HepG2 (cell line): Measurements from ENCODE around the gene C1GALT1. TPM values are rescaled to one million over a fixed set of nuclear protein-coding genes. Genes with fewer than 3 reads are reported as not detected.
"Not testable (repeated sequence)": the region's sequence is repeated elsewhere in the genome, so short reads cannot be mapped to it uniquely, and the experiment has no call there.

Experiments used
- ATAC-seq: fragments of 200-7000 bp; cut with Tn5 transposase; 3 replicates; pipeline ENCODE4 v1.9.1; 2020; ENCODE audit warnings: mild to moderate bottlenecking, moderate library complexity
- BruUV-seq: library from RNA; stranded (reverse); fragments of 400-500 nt; replicated peaks from 2 replicates; lab custom pipeline; 2021; lab: Mats Ljungman, UMichigan
- CTCF ChIA-PET: fragments of 300-600 bp; formaldehyde crosslinking; extraction: SDS; loops from one replicate; lab custom pipeline; 2021; ENCODE audit warnings: low total read pairs, inconsistent platforms, low intra/inter-chr PET ratio; lab: Yijun Ruan, JAX
- POLR2A ChIA-PET: fragments of 350-600 bp; sonication (Branson Sonifier 250); formaldehyde crosslinking; loops from one replicate; lab custom pipeline; 2020; ENCODE audit warnings: antibody characterized with exemption, inconsistent platforms; lab: Yijun Ruan, JAX
- DNase-seq: peaks from one replicate; pipeline ENCODE4 v3.0.0-alpha.2; 2015; ENCODE audit warnings: low spot score
- FAIRE-seq: peaks from 3 replicates; lab custom pipeline; 2011; peaks lifted over from hg19 to GRCh38; lab: Jason Lieb, UNC
- H2AFZ ChIP-seq: one replicate; pipeline ENCODE4 v1.6.1; 2011; ENCODE audit warnings: low read length, inconsistent platforms
- H3K27ac ChIP-seq: fragments of 300-600 bp; 3 replicates; pipeline ENCODE4 v1.8.0; 2011; ENCODE audit warnings: mixed run types, mild to moderate bottlenecking, mixed read lengths, low read length, inconsistent platforms; ENCODE audit not compliant: insufficient read depth; ENCODE audit errors: extremely low read length
- H3K27me3 ChIP-seq, 2 experiments: fragments of 200-600 bp in 1 of 2; 2 replicates in 1 of 2; 3 replicates in 1 of 2; pipeline versions ENCODE4 v1.6.0 to v1.8.0; 2011; ENCODE audit warnings: low read length in 2 of 2, mild to moderate bottlenecking in 2 of 2, moderate library complexity in 2 of 2, inconsistent platforms in 1 of 2; ENCODE audit not compliant: insufficient read depth in 2 of 2, control insufficient read depth in 1 of 2
- H3K36me3 ChIP-seq, 2 experiments: fragments of 200-600 bp in 1 of 2; replicated peaks in 1 of 2; 2 replicates in 1 of 2; 3 replicates in 1 of 2; pipeline versions ENCODE4 v1.5.1 to v1.8.0; 2011; ENCODE audit warnings: low read length in 2 of 2, inconsistent platforms in 1 of 2; ENCODE audit not compliant: insufficient read depth in 2 of 2, control insufficient read depth in 1 of 2
- H3K4me1 ChIP-seq: 2 replicates; pipeline ENCODE4 v1.5.1; 2012; ENCODE audit warnings: low read length, inconsistent platforms; ENCODE audit not compliant: insufficient read depth
- H3K4me2 ChIP-seq: 2 replicates; pipeline ENCODE4 v1.6.0; 2011; ENCODE audit warnings: low read depth, low read length, inconsistent platforms
- H3K4me3 ChIP-seq, 3 experiments: fragments of 200-600 bp in 1 of 3; sonication (generic), shearing (Covaris generic) in 1 of 3; replicated peaks in 1 of 3; 2 replicates each; pipeline ENCODE4 v1.5.1; 2011 to 2016; ENCODE audit warnings: low read length in 3 of 3, inconsistent platforms in 2 of 3, low read depth in 2 of 3, mild to moderate bottlenecking in 2 of 3, control low read depth in 1 of 3, mixed read lengths in 1 of 3; ENCODE audit not compliant: insufficient read depth in 1 of 3
- H3K79me2 ChIP-seq: one replicate; pipeline ENCODE4 v1.6.1; 2011; ENCODE audit warnings: low read length, inconsistent platforms; ENCODE audit not compliant: insufficient read depth
- H3K9ac ChIP-seq: 2 replicates; pipeline ENCODE4 v1.6.0; 2011; ENCODE audit warnings: mild to moderate bottlenecking, low read depth, low read length, inconsistent platforms; ENCODE audit not compliant: insufficient read depth
- H3K9me3 ChIP-seq: 2 replicates; pipeline ENCODE4 v1.5.1; 2012; ENCODE audit warnings: mild to moderate bottlenecking, low read length
- H4K20me1 ChIP-seq: 2 replicates; pipeline ENCODE4 v1.6.0; 2011; ENCODE audit warnings: inconsistent platforms, mild to moderate bottlenecking, low read length, moderate library complexity; ENCODE audit not compliant: insufficient read depth
- WGBS: methylation state at CpG from one replicate; pipeline ENCODE4 v1.1.6; 2017; ENCODE audit warnings: low lambda C conversion rate; 5-methylcytosine and 5-hydroxymethylcytosine counted together
- in situ Hi-C: cut with HindIII; loops from 2 replicates; pipeline ENCODE4 v1.10.0; 2017; ENCODE audit warnings: low pct_unique_long_range_greater_than_20kb; ENCODE audit not compliant: extremely low pct_ligation_motif_present
- intact Hi-C: fragments of 100-400 bp; cut with micrococcal nuclease; formaldehyde crosslinking; loops from one replicate; pipeline ENCODE4 v1.10.0; 2022; ENCODE audit not compliant: unreplicated experiment
- polyA plus RNA-seq, 8 experiments: library from polyadenylated mRNA; depleted of rRNA in 3 of 8; stranded (reverse) in 7 of 8; unstranded in 1 of 8; fragments of >200 nt; fragmentation: Illumina TruSeq in 4 of 8; extraction: Trizol in 4 of 8; gene quantifications; 2 replicates each; pipeline versions ENCODE4 v1.2.1 to v1.2.3, GENCODE V29; 2011 to 2016; ENCODE audit warnings: low read depth in 4 of 8, missing spikeins in 1 of 8, mixed read lengths in 1 of 8; ENCODE audit not compliant: insufficient read depth in 1 of 8
- total RNA-seq, 5 experiments: library from RNA; depleted of rRNA; stranded (reverse); fragments of >200 nt; fragmentation: Illumina TruSeq; extraction: Trizol; gene quantifications; 2 replicates each; pipeline ENCODE4 v1.2.3, GENCODE V29; 2016; ENCODE audit warnings: low read depth in 1 of 5
- TF ChIP-seq, protein P1 (sequence below): sonication (generic); formaldehyde crosslinking; IDR thresholded peaks from 2 replicates; pipeline ENCODE4 v1.4.0; 2020; ENCODE audit warnings: missing genetic modification reagents, borderline replicate concordance

The C1GALT1 gene
- total and polyA plus RNA-seq, 2 of the 13 experiments (the other 11 are each of a cell fraction or from before 2014, with no cell fraction given) = 57.1 to 65.9 TPM

- FAIRE-seq, BruUV-seq: not testable (repeated sequence)
Measured at GRCh38 chr7:7143404-7143803, 38.9 kb upstream of the C1GALT1 start.

DNA sequence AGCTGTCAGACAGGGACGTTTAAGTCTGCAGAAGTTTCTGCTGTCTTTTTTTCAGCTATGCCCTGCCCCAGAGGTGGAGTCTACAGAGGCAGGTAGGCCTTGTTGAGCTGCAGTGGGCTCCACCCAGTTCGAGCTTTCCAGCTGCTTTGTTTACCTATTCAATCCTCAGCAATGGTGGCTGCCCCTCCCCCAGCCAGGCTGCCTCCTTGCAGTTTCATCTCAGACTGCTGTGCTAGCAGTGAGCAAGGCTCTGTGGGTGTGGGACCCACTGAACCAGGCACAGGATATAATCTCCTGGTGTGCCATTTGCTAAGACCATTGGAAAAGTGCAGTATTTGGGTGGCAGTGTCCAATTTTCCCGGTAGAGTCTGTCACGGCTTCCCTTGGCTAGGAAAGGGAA lies 37.2 kb upstream of the C1GALT1 start:
- H3K4me2 ChIP-seq, H3K36me3 ChIP-seq, BruUV-seq, H3K27ac ChIP-seq, in situ Hi-C loops, CTCF ChIA-PET, FAIRE-seq, H2AFZ ChIP-seq, H3K4me3 ChIP-seq, DNase-seq, H3K9ac ChIP-seq, H3K27me3 ChIP-seq, ATAC-seq, H4K20me1 ChIP-seq, H3K79me2 ChIP-seq: not testable (repeated sequence)
- POLR2A ChIA-PET = interaction anchor here (0.8 to 1.2 kb wide), 2 partner anchors 37 kb away, joined by 3 read pairs; no protein-coding TSS in a partner anchor
- 75% methylated on average over 3 of the region's 4 CpGs for WGBS
- Histone ChIP-seq H3K4me1 (peaks cover 36% of the 10 kb centered on the region), H3K9me3 (peaks cover 11% of the 10 kb centered on the region)
- intact Hi-C loops = loop anchor here (5.0 kb wide), 1 partner anchor 33 kb away; no protein-coding TSS in a partner anchor
- TF ChIP-seq, protein P1, sequence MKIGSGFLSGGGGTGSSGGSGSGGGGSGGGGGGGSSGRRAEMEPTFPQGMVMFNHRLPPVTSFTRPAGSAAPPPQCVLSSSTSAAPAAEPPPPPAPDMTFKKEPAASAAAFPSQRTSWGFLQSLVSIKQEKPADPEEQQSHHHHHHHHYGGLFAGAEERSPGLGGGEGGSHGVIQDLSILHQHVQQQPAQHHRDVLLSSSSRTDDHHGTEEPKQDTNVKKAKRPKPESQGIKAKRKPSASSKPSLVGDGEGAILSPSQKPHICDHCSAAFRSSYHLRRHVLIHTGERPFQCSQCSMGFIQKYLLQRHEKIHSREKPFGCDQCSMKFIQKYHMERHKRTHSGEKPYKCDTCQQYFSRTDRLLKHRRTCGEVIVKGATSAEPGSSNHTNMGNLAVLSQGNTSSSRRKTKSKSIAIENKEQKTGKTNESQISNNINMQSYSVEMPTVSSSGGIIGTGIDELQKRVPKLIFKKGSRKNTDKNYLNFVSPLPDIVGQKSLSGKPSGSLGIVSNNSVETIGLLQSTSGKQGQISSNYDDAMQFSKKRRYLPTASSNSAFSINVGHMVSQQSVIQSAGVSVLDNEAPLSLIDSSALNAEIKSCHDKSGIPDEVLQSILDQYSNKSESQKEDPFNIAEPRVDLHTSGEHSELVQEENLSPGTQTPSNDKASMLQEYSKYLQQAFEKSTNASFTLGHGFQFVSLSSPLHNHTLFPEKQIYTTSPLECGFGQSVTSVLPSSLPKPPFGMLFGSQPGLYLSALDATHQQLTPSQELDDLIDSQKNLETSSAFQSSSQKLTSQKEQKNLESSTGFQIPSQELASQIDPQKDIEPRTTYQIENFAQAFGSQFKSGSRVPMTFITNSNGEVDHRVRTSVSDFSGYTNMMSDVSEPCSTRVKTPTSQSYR (CRISPR knock-in tag) = peak; percentile 71; the same call in 1 of the 2 replicates

More at GRCh38 chr7:7143404-7143803, 38.9 kb upstream of the C1GALT1 start:
- WGBS = 67% methylated on average over 1 of the region's 1 CpG
- ATAC-seq, H2AFZ ChIP-seq, POLR2A ChIA-PET, H3K4me3 ChIP-seq, H3K79me2 ChIP-seq, H3K27me3 ChIP-seq, in situ Hi-C loops, DNase-seq, H3K36me3 ChIP-seq, H3K9ac ChIP-seq, H3K4me2 ChIP-seq, CTCF ChIA-PET, H3K27ac ChIP-seq, intact Hi-C loops, H4K20me1 ChIP-seq: not testable (repeated sequence)
- peaks cover 20% of the 10 kb centered on the region for H3K4me1 ChIP-seq
- peaks cover 11% of the 10 kb centered on the region for H3K9me3 ChIP-seq
